ENCODE data around the gene ESRRB.
A peak's percentile ranks its signal among the peaks of the same experiment; 100 is the strongest.

The ESRRB gene

DNA sequence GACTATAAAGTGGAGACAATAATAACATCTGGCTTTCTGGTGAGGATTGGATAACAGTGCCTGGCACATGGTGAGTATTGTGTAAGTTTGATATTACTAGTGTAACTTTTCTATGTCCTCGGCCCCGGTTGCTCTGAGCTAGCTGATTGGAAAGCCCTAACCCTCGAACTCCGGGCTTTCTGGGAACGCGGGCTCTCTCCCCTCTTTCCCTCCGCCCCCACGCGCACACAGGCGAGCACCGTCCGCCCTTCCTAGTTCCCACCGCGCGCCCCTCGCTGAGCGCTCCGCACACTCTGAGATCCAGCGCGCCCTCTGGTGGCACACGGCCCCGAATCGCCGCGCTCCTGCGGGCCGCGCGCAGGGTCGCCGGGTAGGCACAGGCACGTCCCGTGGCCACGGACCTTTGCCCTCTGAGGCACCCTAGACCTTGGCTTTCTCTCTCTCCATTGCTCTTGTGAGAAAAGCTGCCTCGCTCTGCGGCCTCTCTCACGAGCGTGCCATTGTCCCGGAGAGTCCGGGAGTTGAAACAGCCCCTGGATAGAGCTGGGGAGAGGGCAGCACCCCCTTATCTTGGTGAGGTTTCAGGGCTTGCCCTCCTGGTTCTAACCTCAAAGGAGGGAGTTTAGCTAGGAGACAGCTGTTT, 23.2 kb upstream of the ESRRB start:
- DNase-seq: peak; percentile 22

DNA sequence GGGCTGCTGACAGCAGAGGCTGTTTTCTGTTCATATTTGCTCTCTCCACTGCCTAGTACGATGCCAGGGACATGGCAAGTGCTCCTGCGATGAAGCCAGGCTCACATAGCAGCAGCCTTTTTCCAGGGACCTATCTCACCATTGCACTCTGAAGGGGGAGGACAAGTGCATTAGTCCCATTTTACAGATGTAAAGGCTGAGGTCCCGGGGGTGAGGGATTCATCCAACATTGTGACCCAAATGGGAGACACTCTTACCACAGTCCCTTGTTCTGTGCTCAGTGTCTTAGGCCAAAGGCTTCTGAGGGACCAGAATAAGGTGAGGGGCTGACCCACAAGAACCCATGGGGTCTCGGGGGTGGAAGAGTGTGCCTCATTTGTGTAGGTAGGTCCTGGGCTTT, 21.6 kb upstream of the ESRRB start:
- no peak for DNase-seq

DNA sequence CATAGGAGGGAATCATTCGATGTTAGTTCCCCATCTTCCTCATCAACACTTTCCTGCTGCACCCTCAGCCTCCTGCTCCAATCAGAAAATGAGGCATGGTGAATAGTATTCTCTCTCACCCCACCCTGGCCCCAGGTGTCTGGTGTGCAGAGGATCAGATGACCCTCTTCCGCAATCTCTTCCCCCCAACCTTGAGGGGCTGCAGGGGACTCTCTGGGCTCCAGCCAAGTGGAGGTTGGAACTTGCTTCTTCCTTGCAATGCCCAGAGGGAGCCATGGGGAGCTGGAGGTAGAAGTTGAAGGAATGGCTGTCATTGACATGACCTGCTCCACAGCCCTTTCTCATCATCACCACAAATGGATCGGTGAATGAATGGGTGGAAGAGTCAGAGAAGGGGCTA, 20.2 kb upstream of the ESRRB start:
- no peak for DNase-seq

DNA sequence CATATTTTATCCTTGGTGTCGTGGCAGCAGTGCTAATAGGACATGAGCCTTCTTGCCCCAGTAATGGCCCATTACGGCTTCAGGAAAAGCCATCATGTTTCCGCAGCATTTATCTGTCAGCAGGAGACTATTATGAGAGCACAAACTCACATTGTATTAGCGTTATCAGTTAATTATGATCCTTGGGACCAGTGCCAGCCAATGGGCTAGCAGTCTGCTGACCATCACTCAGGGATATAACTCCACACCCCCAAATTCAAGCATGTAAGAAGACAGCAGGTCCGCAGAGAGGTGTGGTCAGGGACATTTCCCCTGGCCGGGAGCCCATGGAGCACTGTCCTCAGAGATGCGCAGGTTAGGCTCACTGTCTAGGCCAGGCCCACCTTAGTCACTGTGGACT, 4.9 kb upstream of the ESRRB start:
- no peak for DNase-seq

DNA sequence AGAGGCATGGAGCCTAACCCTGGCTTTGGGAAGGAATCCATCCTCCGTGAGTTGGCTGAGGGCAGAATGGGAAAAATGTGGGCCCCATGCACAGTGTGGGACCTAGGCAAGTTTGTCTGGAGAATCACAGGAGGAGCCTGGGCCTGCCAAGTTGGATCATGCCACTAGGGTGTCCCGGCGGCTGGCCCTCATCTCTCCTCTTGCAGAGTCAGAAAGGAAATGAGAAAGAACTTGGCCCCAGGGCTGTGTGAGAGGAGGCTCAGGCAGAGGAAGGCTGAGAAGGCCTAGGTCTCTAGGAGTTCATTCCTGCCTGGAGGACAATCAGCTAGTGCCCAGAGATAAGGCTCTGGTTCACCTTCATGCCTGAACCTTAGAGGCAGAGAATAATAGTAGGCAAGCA, 2.5 kb upstream of the ESRRB start:
- no peak for DNase-seq

DNA sequence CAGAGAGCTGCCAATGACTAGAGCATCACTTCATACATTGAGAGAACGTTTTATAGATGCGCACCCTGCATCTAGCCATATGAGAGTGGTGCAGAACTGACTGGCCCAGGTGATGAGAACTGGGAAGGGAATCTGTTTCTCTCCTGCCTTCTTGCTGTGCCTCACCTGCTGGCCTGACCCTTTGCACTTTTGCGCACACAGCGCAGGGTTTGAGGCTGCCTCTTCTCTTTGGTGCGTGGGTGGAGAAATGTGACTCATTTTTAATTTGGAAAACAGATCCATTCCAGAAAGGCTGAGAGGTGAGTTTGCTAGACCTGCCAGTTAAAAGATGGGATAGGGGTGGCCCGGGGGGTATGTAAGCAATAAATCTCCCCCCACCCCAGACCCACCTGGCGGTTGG, 453 bp upstream of the ESRRB start:
- DNase-seq: no peak

DNA sequence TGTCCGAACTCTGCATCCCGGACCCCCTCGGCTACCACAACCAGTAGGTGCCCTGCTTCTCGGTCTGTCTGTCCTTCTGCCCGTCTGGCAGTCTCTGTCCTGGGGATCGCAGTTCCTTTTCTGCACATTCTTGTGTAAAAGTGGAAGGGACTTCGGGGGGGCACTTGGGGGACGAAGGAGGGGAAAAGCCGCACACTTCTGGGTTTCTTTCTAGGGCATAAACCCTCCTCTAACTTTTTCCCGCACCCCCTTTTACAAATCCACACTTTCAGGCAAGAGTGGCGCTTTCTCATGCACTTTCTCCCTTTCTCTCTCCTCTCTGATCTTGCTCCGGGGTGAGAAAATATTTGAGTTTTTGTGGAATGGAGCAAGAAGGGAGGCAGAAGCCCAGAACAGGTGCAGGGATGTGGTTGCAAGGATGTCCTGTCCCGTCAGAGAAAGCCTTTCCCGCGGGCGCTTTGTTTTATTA, 506 bp downstream of the ESRRB start:
- DNase-seq: no peak

DNA sequence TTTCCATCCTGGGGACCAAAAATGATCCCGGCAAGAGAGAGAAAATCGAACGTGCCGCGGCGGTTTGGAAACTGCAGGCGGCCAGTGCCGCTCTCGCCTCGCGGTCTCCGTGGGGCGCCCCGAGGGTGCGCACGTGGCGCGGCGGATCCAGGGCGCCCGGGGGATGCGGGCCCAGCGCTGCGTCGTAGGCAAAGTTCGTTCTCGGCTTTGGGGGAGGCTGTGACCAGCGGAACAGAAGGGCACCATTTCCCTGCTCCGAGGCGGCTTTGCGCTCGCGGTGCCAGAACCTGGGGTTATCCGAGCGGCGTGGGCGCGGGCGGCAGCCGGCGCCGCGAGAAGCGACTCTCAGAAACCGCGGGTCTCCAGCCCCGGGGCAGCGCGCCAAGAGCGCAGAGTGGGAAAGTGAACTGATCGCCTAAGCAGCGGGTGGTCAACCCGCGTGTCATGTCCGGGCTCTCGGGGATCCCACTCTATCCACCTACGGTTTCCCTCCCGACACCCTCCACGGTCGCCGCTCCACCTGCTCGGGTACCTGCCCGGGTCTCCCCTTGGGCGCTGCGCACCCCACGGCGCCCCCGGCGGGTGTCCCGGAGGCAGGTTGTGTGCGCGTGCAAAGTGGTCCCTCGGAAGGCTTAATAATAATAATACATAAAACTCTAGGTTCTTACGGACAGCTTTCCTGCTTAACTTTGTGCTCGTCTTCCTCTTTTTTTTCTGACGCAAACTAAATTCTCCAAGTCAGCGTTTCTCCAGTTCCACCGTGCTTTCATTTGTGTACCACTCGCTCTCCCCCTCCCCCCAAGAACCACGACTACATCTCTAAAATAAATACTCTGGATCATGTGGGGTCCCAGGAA, 1.2 kb downstream of the ESRRB start:
- DNase-seq: no peak

DNA sequence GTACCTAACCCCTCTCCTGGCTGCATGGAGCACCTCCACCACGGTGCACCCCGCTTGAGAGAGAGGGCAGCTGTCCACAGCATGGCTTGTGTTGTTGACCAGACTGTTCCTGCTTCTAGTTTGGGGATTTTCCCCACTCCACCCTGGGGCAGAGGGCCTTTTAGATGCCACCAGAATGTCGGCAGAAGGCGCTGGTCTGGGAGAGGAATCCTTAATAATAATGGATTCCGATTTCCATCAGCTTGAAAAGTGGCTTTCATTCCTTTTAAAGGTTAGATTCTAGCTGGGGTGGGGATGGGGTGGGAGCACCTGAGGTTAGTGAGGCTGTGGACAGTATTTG, 1.8 kb downstream of the ESRRB start:
- no peak for DNase-seq

DNA sequence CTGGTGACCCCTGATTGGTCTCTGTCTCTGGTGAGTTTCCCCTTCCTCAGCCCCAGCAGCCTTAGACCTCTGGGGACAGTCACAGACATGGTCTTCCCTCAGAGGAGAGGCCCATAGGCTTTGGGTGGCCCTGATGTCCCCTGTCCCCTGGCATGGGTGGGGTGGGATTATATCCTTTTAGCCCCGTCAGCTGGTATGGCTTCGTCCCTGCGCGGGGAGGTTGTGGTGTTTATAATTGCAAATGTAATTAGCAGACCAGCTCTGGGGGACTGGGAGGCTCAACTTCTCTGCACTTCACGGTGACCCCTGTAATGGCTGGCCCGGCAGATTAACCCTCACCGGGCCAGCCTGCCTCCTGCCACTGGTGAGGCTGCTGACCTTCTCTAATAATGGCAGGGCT, 5.1 kb downstream of the ESRRB start:
- no peak for DNase-seq

DNA sequence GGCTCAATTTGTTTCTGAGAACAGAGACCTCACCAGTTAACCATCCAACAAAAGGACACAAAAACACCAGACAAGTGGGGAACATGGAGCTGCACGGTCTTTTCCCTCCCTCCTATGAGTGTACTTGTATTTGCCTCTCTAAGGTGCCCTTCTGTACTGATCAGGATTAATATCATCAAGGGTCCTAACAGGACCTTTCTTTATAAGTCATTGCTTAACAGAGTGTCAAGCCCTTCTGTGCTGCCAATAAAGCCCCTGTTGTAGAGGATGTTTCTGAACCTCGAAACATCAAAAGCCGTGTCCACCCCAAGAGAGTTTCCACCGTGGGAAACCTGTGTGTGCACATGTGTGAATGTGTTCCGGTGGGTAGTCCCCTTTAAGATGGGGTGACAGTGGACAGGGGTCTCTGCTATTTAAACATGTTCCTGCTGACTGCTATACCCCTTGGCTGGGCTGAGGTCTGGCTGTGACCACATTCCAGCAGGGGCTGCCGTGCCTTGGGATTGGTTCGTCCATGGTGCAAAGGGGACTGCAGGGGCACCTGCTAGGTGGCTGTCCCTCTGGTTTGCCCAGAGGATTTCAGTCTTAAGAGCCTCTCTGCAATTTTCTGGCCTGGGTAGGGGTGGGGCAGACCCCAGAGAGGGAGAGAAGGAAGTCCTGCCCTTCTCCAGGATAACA, 6.0 kb downstream of the ESRRB start:
- DNase-seq: no peak

DNA sequence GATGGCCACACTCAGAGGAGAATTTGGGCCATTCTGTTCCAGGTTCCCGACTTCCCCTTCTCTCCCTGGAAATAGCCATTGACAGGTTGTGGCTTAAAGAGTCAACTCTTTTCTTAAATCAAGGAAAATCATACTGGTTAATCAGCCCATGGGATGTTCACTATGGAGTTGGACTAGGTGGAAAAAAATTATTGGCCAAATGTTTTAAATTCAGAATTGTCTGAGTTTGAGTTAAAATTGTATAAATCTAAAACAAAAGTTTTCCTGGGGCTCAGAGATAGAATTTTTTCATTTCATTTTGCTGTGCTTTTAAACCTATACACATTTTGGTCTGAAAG, 6.5 kb downstream of the ESRRB start:
- no peak for DNase-seq

DNA sequence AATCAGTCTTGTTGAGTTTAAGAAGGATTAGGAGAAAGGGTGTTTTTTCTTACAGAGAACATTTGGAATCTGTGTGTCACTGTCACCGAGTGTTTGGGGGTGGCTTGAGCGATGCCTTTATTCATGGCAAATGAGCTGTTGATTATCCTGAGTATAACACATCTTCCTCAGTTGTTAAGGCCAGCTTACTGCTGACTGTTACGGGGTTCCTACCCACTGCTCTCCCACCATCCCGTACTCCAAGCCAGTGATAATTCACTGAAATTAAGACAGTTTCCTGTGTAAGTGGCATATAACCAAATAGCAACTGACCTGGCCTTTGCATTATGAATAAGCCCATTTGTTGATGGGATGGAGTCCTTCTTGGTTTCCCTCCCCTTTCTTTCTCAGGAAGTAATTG, 9.5 kb downstream of the ESRRB start:
- DNase-seq: no peak

DNA sequence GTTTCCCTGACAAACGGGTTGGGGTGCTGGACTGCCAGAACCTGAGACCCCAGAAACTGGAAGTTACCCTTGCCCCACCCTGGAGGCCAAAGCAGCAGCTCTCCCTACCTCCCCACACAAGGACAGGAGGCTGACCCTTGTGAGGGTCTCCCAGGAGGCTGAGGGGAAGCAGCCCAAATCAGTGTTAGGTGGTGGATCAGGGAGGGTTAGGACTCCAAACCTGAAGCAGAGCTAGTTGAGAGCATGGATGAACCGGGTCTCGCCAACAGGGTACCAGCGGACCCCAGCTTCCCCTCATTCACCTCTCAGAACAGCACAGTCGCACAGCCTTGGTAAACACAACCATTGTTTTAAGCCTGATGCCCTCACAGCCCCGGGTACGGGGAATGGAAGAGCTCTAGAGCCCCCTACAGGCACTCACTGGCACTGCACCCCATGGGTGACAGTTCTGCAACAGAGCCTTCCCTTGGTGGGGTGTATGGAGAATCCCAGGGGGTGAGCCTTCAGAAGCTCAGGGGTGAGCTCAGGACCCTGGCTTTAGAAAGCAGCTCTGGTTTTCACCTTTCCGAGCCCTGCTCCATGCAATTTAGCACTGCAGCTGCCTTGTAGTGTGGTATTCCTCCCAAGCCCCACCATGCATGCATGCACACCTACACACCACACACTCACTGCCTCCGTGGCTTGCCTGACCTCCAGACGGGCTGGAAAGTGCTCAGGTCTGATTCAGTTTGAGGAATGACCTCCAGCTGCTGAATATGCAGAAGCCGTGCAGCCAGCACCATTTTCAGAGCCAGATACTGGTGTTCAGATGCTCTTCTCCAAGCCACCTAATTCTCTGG, 11.2 kb downstream of the ESRRB start:
- peak; percentile 41 for DNase-seq

DNA sequence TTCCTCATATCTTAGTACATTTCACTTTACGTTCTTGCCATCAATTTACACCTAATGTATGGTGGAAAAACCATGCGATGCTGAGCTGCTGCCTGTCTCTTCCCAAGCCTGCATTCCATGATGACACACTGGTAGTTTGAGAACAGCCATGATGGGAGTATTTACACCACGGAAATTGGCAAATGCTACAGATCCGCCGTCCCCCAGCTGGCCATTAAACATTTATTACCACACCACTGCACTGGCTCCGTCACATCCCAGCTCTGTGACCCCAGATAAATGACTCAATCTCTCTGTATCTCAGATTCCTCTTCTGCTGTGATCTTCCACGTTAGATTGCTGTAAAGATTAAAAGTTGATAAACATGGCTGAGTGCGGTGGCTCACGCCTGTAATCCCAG, 13.9 kb downstream of the ESRRB start:
- no peak for DNase-seq

DNA sequence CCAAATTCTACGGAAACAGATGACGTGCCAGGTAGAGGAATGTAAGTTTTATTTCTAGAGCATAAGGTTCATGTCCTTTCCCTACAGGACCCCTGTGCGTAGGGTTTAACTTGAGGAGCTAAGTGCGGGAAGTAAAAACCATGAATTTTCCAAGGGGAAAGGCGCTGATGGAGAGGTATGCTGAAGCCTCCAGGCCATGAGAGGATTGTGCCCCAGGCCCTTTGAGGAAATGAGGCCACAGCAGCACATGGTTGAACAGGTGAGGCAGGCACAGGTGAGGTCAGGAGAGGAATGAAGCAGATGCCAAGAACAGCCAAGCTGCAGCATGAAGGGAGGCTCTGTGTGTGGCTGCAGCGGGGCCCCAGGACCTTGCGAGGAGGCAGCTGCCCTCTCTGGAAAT, 14.7 kb downstream of the ESRRB start:
- no peak for DNase-seq

DNA sequence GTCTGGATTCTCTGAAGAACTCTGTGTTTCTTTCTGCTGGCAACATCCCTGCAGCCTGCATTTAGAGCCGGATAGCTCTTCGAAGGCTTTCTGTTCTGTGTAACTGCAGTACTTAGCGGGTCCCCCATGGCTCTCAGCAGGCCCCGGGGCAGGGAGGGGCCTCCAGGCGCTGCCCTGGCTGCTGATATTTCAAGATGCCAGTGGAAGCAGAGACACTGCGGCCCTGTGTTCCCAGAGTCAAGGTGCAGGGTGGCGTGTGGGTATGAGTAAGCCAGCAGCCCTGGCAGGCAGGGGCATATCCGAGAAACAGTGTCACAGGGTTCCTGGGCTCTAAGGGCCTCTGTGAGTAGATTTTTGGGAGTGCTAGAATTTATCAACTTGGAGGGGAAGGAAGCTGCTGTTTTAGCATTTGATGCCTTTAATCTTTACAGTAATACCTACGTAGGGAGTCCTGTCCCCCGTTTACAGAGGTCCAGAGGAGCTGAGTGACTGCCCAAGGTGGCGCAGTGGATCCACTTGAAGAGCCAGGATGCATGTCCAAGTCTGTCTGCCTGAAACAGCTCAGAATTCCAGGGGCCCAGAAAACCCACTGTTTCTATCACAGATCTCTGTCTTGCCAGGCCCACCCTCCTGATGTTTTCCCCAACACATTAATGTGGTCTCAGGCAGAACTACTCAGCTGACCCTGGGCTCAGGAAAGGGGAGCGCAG, 16.2 kb downstream of the ESRRB start:
- no peak for DNase-seq

DNA sequence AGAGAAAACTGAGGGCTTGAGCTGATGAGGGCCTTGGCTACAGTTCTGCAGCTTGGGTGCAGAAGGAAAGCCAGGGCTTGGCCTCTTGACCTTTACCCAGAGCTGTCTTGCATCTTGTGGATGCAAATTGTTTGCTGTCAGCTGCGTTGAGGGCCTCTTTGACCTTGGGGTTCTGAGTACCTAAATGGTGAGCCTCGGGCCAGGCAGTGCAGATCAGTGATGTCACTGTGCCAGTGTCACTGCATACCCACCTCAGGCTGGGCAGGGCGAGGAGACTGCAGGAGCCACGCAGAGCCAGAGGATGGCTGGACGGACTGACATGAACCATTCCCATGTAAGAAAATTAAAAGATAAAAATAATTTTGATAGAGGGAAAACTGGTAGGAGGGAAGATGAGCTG, 18.6 kb downstream of the ESRRB start:
- DNase-seq: no peak

DNA sequence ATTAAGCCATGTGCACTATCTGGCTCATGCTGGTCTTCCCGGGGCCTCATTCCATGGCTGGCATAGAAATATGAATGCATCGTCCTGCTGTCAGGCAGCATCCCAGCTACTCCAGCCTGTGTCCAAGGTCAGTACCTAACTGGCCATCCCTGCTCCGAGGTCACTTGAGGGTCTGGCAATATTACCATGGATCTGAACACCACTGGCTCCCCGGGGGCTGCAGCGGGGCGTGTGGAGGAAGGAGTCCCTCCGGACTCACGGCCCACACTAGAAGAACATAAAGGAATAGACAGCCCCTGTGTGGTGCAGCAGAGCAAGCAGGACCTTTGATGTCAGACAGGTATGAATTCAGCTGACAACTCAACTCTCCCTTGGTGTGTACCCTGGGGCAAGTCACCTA, 19.2 kb downstream of the ESRRB start:
- DNase-seq: no peak

DNA sequence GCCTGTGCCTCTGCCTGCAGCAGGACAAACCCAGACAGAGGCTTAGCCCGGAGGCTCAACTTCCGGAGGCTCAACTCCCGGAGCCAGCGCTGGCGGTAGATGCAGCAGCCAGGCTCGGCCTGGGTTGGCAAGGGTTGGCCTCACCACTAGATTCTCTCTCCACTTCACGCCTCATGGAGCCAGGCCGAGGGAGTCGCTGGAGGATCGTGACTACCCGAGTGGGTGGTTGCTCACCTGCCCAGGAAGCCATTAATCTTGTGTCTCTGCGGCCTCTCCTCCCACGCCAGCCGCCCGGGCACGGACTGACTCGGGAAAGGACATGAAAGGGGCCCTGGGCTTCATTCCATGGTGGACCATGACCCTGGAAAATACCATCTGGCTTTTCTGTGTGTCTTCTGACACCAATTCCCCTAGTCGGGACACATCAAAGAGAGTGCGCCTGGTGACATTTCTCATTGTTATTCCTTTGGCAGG, 20.8 kb downstream of the ESRRB start:
- no peak for DNase-seq

DNA sequence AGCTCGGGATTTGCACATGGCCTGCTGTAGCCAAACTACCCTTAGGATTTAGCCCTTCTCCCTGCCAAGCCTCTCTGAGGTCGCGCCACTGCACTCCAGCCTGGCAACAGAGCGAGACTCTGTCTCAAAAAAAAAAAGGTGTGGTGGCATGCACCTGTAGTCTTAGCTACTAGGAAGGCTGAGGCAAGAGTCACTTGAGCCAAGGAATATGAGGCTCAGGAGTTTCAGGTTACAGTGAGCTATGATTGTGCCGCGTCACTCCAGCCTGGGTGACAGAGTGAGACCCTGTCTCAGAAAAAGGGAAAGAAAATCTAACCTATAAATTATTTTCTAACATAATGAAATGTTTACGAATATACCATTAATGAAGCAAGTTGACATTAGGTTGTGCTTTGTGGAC, 29.7 kb downstream of the ESRRB start:
- no peak for DNase-seq

DNA sequence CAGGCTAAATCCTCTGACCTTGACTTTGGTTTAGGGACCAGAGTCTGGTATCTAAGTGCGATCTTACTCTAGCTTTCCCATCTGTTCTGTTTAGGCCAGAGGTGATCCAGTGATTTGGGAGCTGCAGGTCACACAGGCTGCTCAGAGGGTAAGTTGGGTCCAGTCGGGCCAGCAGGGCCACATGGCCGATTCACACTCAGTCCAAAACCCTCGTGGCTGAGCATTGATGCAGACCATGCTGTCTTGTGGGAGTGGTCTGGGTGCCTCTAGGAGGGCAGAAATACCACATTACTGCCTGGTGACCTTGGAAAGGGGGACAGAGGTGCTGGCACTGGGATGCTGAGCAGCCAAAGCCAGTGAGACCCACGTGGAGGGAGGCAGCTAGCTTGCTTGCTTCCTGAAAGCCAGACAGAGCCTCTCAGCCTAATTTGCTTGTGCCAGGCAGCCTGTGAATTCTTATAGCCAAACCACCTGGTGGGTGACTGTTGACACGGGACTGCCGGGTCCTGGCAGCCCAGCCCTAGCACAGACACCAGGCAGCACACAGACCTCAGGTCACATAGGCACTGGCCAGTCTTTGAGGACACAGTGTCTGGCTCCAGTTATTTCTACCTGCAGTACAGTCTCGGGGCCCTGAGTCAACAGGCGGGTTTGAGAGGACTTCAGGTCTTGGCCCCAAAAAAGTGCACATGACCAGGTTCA, 31.7 kb downstream of the ESRRB start:
- DNase-seq: no peak
